HepG2 (cell line): Measurements from ENCODE around the gene GRIK4.

ENCODE experiments used
- CREB1 ChIP-seq, 2 experiments: fragments of 450-650 bp in 1 of 2; IDR thresholded peaks; 2 replicates each; pipeline ENCODE4 v1.6.1; 2016 to 2017; ENCODE audit warnings: control low read depth in 1 of 2, mild to moderate bottlenecking in 1 of 2, missing compliant biosample characterization in 1 of 2, missing genetic modification characterization in 1 of 2
- FIP1L1 ChIP-seq: fragments of 200-400 bp; formaldehyde crosslinking; IDR thresholded peaks from 2 replicates; pipeline ENCODE4 v1.6.1; 2018; ENCODE audit warnings: low read depth, mild to moderate bottlenecking, low read length, moderate library complexity, borderline replicate concordance; ENCODE audit not compliant: insufficient read depth
- JUND ChIP-seq: sonication (generic); formaldehyde crosslinking; IDR thresholded peaks from 2 replicates; pipeline ENCODE4 v1.8.0; 2022; ENCODE audit warnings: mild to moderate bottlenecking, missing genetic modification reagents
- NFE2L1 ChIP-seq: sonication (generic); formaldehyde crosslinking; IDR thresholded peaks from 2 replicates; pipeline ENCODE4 v1.4.0; 2020; ENCODE audit warnings: missing genetic modification reagents, mild to moderate bottlenecking, borderline replicate concordance
- POLR2AphosphoS5 ChIP-seq: IDR thresholded peaks from 2 replicates; pipeline ENCODE4 v1.6.1; 2012; ENCODE audit warnings: low read depth, low read length
- RFX1 ChIP-seq: fragments of 450-650 bp; IDR thresholded peaks from 2 replicates; pipeline ENCODE4 v1.6.1; 2017
- TF ChIP-seq, protein P1 (sequence below): sonication (generic); formaldehyde crosslinking; IDR thresholded peaks from 2 replicates; pipeline ENCODE4 v1.5.0; 2020; ENCODE audit warnings: mild to moderate bottlenecking, missing genetic modification reagents, moderate library complexity
- TF ChIP-seq, protein P2 (sequence below), 2 experiments: sonication (generic) in 1 of 2; formaldehyde crosslinking in 1 of 2; IDR thresholded peaks; 2 replicates each; pipeline versions ENCODE4 v1.4.0 to v1.6.1; 2018 to 2020; ENCODE audit warnings: missing genetic modification reagents in 2 of 2, borderline replicate concordance in 1 of 2, low read depth in 1 of 2, mild to moderate bottlenecking in 1 of 2, missing biosample characterization in 1 of 2

DNA sequence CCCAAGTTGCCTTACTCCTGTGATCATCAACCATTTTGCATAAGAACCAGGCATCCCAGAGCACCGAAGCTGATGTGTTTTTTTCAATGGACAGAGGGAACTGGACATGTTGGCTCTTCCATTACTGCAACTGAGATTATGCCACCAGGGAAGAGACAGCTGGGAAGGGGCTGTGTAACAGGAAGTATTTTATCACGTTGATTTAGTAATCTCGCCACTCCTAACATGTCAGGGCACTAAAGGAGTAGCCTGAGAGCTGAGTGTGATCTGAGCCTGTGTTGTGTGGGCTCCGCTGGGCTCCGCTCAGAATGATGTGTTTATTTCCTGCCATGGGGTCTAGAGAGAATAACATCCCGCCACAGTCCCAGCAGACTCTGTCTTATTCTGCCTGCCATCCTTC lies 165.4 kb downstream of the GRIK4 start:
- no peak for TF ChIP-seq POLR2AphosphoS5
- TF ChIP-seq JUND (CRISPR knock-in tag): no peak
- TF ChIP-seq, protein P1, sequence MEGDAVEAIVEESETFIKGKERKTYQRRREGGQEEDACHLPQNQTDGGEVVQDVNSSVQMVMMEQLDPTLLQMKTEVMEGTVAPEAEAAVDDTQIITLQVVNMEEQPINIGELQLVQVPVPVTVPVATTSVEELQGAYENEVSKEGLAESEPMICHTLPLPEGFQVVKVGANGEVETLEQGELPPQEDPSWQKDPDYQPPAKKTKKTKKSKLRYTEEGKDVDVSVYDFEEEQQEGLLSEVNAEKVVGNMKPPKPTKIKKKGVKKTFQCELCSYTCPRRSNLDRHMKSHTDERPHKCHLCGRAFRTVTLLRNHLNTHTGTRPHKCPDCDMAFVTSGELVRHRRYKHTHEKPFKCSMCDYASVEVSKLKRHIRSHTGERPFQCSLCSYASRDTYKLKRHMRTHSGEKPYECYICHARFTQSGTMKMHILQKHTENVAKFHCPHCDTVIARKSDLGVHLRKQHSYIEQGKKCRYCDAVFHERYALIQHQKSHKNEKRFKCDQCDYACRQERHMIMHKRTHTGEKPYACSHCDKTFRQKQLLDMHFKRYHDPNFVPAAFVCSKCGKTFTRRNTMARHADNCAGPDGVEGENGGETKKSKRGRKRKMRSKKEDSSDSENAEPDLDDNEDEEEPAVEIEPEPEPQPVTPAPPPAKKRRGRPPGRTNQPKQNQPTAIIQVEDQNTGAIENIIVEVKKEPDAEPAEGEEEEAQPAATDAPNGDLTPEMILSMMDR (CRISPR knock-in tag): no peak
- TF ChIP-seq, protein P2, sequence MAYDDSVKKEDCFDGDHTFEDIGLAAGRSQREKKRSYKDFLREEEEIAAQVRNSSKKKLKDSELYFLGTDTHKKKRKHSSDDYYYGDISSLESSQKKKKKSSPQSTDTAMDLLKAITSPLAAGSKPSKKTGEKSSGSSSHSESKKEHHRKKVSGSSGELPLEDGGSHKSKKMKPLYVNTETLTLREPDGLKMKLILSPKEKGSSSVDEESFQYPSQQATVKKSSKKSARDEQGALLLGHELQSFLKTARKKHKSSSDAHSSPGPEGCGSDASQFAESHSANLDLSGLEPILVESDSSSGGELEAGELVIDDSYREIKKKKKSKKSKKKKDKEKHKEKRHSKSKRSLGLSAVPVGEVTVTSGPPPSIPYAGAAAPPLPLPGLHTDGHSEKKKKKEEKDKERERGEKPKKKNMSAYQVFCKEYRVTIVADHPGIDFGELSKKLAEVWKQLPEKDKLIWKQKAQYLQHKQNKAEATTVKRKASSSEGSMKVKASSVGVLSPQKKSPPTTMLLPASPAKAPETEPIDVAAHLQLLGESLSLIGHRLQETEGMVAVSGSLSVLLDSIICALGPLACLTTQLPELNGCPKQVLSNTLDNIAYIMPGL (CRISPR knock-in tag; IDR thresholded peaks at IDR 0.05; ENCODE audit: borderline replicate concordance in 1 of 2, low read depth in 1 of 2): no peak
- no peak for TF ChIP-seq CREB1 (IDR thresholded peaks at IDR 0.05)
- TF ChIP-seq CREB1 (CRISPR knock-in tag; IDR thresholded peaks at IDR 0.05): no peak
- no peak for TF ChIP-seq RFX1
- TF ChIP-seq NFE2L1 (CRISPR knock-in tag): no peak
- TF ChIP-seq FIP1L1: no peak
